Measurements from ENCODE around the gene TBX2. TPM values are rescaled to one million over a fixed set of nuclear protein-coding genes. Genes with fewer than 3 reads are reported as not detected.
"Not testable (repeated sequence)": the region's sequence is repeated elsewhere in the genome, so short reads cannot be mapped to it uniquely, and the experiment has no call there.

The TBX2 gene
- not detected in 2 replicates for total RNA-seq

DNA sequence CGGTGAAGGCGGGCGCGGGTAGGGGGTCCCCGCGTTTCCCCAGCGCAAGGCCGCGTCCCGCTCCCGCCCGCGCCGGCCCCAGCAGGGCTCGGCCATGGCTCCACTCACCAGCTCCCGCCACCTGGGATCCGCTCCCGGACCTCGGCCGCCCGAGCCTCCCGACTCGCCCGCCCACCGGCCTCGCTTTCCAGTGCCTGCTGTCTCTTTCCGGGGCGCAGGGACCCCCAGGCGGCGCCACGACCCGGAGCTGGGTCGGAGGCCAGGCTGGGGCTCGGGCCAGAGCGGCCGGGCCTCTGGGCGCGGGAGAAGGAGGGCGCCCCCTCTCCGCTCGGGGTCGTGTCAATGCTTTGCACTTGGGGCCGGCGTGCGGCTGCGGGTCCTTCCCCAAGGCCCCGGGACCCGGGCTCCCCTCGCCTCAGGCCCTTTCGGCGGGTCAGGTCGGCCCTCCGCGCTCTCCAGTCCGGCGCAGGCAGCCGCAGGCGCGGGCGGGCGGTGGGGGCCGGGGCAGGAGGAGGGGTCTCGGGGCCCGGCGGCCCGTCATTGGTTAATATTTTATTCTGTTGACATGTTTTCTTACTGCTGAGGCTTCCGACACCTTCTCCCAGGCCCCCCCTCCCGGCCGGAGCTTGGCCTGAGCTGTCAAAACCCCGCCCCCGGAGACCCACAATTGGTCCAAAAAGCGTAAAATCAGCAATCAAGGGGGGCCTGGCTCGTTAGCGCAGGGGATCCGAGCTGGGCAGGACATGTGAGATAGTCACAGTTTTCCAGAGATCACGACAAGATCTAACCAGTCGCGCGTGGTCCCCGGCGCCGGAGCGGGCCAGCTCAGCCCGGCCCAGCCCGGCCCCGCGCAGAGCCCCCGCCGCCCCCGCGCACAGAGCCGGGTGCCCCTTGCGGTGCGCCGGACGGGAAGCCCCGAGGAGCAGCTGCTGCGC lies at the start of gene TBX2:
Gene TBX2 (plus strand): TSS at position 713 of the 935 bp plus-strand sequence. CDS start 334 bp downstream, outside the sequence.
- H3K9me3 Mint-ChIP-seq = no peaks in the 10 kb centered on the region
- intact Hi-C loops (cut with micrococcal nuclease) = no loop called here
- peaks cover 5% of the 10 kb centered on the region for H3K36me3 Mint-ChIP-seq (ENCODE audit: low read depth)
- H3K27ac Mint-ChIP-seq = peak within 1 kb of the TSS; percentile 80
- H3K4me3 Mint-ChIP-seq = peak within 1 kb of the TSS; percentile 36
- DNase-seq = no peak
- peaks cover 17% of the 10 kb centered on the region for H3K4me1 Mint-ChIP-seq
- peaks cover 66% of the 10 kb centered on the region for H3K27me3 Mint-ChIP-seq

- Mint-ChIP-seq H3K4me1 (no peaks in the 10 kb centered on the region), H3K27ac (no peak overlapping the region), H3K9me3 (no peaks in the 10 kb centered on the region), H3K36me3 (ENCODE audit: low read depth) (no peaks in the 10 kb centered on the region), H3K27me3 (no peaks in the 10 kb centered on the region), H3K4me3 (no peak overlapping the region)
- intact Hi-C loops (cut with micrococcal nuclease) = no loop called here
- DNase-seq = no peak
These were observed 47.8 kb upstream of the TBX2 start for GRCh38 chr17:61351745-61352407.

DNA sequence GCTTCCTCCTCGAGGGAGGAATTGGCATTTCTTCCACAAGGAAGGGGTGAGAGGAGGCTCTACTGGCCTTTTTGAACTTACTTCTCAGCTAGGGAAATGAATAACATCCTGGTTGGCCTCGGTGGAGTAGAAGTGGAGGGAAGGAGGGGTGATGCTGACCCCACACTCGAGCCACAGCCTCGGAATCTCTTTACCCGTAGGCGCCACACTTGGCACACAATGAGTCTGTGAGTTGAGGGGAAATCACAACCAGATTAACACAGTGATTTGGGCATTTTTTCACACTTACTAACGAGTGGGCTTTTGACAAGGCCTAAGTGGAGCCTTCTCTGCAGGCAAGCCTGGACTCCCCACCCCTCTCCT lies 47.3 kb upstream of the TBX2 start:
- H3K27me3 Mint-ChIP-seq = no peaks in the 10 kb centered on the region
- no peak overlapping the region for H3K27ac Mint-ChIP-seq
- H3K4me3 Mint-ChIP-seq = no peak overlapping the region
- no peaks in the 10 kb centered on the region for H3K4me1 Mint-ChIP-seq
- no peaks in the 10 kb centered on the region for H3K36me3 Mint-ChIP-seq (ENCODE audit: low read depth)
- intact Hi-C loops (cut with micrococcal nuclease) = no loop called here
- DNase-seq = no peak
- no peaks in the 10 kb centered on the region for H3K9me3 Mint-ChIP-seq

- H3K27me3 Mint-ChIP-seq = no peaks in the 10 kb centered on the region
- H3K36me3 Mint-ChIP-seq (ENCODE audit: low read depth) = no peaks in the 10 kb centered on the region
- no peak overlapping the region for H3K4me3 Mint-ChIP-seq
- no peaks in the 10 kb centered on the region for H3K4me1 Mint-ChIP-seq
- no peak overlapping the region for H3K27ac Mint-ChIP-seq
- no peak for DNase-seq
- H3K9me3 Mint-ChIP-seq = no peaks in the 10 kb centered on the region
- intact Hi-C loops (cut with micrococcal nuclease) = no loop called here
These were observed 46.7 kb upstream of the TBX2 start for GRCh38 chr17:61352781-61353491.

DNA sequence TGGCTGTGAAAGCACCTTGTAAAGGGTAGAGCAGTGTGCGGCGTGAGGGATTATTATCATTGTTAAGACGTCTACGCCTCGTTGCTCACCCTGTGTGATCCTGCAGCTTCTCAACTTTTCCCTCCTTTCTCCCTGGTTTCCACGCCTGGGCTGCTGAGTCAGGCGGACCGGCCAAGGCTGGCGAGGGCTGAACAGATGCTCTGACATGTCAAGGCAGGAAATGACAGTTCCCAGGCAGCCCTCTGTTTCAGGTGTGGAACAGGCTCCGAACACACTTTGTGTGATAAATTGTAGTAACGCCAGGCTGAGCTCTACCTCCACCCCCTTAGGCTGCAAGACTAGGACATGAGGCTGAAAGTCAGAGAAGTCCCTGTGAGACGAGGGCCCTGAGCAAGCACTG lies 46.0 kb upstream of the TBX2 start:
- H3K27me3 Mint-ChIP-seq = no peaks in the 10 kb centered on the region
- no peaks in the 10 kb centered on the region for H3K36me3 Mint-ChIP-seq (ENCODE audit: low read depth)
- no peaks in the 10 kb centered on the region for H3K4me1 Mint-ChIP-seq
- H3K4me3 Mint-ChIP-seq = no peak overlapping the region
- intact Hi-C loops (cut with micrococcal nuclease) = no loop called here
- no peak for DNase-seq
- H3K27ac Mint-ChIP-seq = no peak overlapping the region
- H3K9me3 Mint-ChIP-seq = no peaks in the 10 kb centered on the region

GRCh38 chr17:61354895-61355874 lies 44.5 kb upstream of the TBX2 start:
- Mint-ChIP-seq H3K4me3 (no peak overlapping the region), H3K4me1 (no peaks in the 10 kb centered on the region), H3K27me3 (no peaks in the 10 kb centered on the region), H3K27ac (no peak overlapping the region), H3K36me3 (ENCODE audit: low read depth) (no peaks in the 10 kb centered on the region), H3K9me3 (no peaks in the 10 kb centered on the region)
- no peak for DNase-seq
- intact Hi-C loops (cut with micrococcal nuclease) = no loop called here

DNA sequence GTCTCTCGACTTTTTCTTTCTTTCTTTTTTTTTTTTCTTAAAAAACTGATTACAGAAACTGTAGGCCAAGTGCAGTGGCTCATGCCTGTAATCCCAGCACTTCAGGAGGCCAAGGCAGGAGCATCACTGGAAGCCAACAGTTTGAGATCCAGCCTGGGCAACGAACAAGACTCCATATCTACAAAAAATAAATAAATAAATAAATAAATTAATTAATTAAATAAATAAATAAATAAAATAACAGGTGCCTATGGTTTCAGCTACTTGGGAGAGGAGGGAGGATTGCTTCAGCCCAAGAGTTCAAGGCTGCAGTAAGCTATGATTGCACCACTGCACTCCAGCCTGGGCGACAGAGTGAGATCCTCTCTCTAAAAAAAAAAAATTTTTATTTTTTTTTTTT lies 42.6 kb upstream of the TBX2 start:
- H3K27me3 Mint-ChIP-seq; intact Hi-C loops (cut with micrococcal nuclease); DNase-seq; H3K4me3 Mint-ChIP-seq; H3K9me3 Mint-ChIP-seq; H3K36me3 Mint-ChIP-seq (ENCODE audit: low read depth); H3K4me1 Mint-ChIP-seq; H3K27ac Mint-ChIP-seq: not testable (repeated sequence)

GRCh38 chr17:61359513-61359912 lies 40.1 kb upstream of the TBX2 start:
- intact Hi-C loops (cut with micrococcal nuclease); DNase-seq; H3K4me1 Mint-ChIP-seq; H3K9me3 Mint-ChIP-seq; H3K4me3 Mint-ChIP-seq; H3K36me3 Mint-ChIP-seq (ENCODE audit: low read depth); H3K27me3 Mint-ChIP-seq; H3K27ac Mint-ChIP-seq: not testable (repeated sequence)

DNA sequence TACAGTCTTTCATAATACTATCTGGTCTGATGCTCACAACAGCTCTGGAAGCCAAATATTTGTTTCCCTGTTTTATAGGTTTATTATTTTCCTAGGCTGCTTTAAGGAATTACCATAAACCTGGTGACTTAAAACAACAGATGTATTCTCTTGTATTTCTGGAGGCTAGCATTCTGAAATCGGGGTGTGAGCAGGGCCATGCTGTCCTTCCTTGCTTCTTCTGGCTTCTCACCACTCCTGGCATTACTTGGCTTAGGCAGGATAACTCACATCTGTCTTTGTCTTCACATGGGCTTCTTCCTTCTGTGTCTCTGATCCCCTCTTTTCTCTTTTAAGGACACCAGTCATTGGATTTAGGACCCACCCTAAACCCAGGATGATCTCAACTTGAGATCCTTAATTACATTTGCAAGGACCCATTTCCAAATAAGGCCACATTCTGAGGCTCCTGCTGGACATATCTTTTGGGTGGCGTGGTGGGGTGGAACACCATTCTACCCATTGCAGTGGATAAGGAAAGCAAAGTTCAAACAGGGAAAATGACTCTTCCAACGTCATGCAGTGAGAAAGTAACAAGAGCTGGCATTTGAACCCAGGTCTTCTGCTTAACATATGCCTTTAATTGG lies 39.2 kb upstream of the TBX2 start:
- H3K4me3 Mint-ChIP-seq = no peak overlapping the region
- no peak for DNase-seq
- H3K4me1 Mint-ChIP-seq = no peaks in the 10 kb centered on the region
- no peaks in the 10 kb centered on the region for H3K36me3 Mint-ChIP-seq (ENCODE audit: low read depth)
- H3K27ac Mint-ChIP-seq = no peak overlapping the region
- H3K27me3 Mint-ChIP-seq = no peaks in the 10 kb centered on the region
- H3K9me3 Mint-ChIP-seq = no peaks in the 10 kb centered on the region
- intact Hi-C loops (cut with micrococcal nuclease) = no loop called here

DNA sequence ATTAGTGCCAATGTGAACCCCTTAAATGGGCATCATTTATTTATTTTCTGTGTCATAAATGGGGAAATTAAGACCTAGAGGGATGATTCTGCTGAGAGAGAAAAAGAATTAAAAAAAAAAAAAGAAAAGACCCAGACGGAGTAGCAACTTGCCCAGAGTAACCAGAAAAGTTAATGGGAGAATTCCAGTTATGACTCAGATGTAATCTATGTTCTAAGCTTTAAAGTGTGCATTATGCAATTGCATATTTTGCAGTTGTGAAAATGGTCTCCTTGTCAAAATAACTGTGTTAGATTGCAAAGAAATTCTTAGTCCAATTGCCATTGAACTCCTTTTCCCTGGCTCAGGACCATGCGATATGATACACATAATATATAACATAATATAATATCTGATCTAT lies 38.6 kb upstream of the TBX2 start:
- Mint-ChIP-seq H3K4me1 (no peaks in the 10 kb centered on the region), H3K36me3 (ENCODE audit: low read depth) (no peaks in the 10 kb centered on the region), H3K9me3 (no peaks in the 10 kb centered on the region), H3K27ac (no peak overlapping the region), H3K4me3 (no peak overlapping the region), H3K27me3 (no peaks in the 10 kb centered on the region)
- DNase-seq = no peak
- intact Hi-C loops (cut with micrococcal nuclease) = no loop called here

- Mint-ChIP-seq H3K4me3 (no peak overlapping the region), H3K27me3 (no peaks in the 10 kb centered on the region), H3K27ac (no peak overlapping the region), H3K9me3 (no peaks in the 10 kb centered on the region), H3K36me3 (ENCODE audit: low read depth) (no peaks in the 10 kb centered on the region), H3K4me1 (no peaks in the 10 kb centered on the region)
- DNase-seq = no peak
- intact Hi-C loops (cut with micrococcal nuclease) = no loop called here
These were observed 37.2 kb upstream of the TBX2 start for GRCh38 chr17:61362396-61362795.

DNA sequence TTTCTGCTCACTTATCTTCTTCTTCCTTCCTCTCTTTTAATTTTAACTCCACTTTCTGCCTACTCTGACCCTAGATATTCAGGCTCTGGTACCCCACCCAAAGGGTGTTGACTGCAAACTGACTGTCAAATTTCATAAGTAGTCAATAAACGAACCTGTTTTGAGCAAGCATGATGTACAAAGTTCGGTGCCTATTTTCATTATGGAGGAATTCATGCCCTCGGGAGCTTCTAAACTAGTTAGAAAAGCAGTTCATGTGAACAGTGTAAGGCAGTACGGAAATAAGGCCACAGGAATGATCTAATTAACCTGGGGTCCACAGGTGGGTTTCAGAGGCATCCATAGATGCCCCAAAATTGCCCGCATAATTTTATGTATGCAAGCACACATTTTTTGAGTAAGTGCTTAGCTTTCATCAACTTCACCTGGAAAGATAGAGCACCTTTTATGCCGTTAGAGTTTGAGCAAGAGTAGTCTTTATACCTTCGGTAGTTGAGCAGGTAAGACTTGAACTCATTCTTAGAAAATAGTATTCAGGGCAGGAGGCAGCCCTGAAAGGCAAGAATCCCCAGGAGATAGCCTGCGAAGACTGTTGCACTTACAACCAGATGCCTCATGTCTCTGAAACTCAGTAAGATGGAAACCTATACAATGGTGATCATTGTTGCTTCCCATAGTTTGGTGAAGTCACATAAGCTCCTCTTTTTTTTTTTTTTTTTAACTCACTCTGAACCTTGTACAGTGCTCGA lies 36.6 kb upstream of the TBX2 start:
- intact Hi-C loops (cut with micrococcal nuclease) = no loop called here
- Mint-ChIP-seq H3K27ac (no peak overlapping the region), H3K4me1 (no peaks in the 10 kb centered on the region), H3K4me3 (no peak overlapping the region), H3K9me3 (no peaks in the 10 kb centered on the region), H3K36me3 (ENCODE audit: low read depth) (no peaks in the 10 kb centered on the region), H3K27me3 (no peaks in the 10 kb centered on the region)
- DNase-seq = no peak

All from activated CD4-positive, alpha-beta T cell treated with anti-CD3 and anti-CD28 coated beads, Interleukin-2, amount 10 ng/mL, durations not matched to agents 24 days and 14 days (primary cell).